Prostate gland (tissue), 2 donors: ENCODE measurements around the gene IGFBP7.

ENCODE experiments used
- CTCF ChIP-seq, 4 experiments: fragments of 200-600 bp in 2 of 4; fragments of 450-650 bp in 2 of 4; sonication (generic) in 2 of 4; IDR thresholded peaks; 1 replicate in 3 of 4; 2 replicates in 1 of 4; pipeline ENCODE4 v1.5.1; 2016 to 2019; ENCODE audit warnings: antibody characterized with exemption in 4 of 4, mild to moderate bottlenecking in 2 of 4, moderate library complexity in 2 of 4
- POLR2A ChIP-seq: fragments of 450-650 bp; IDR thresholded peaks from one replicate; pipeline ENCODE4 v1.6.1; 2016; ENCODE audit warnings: antibody characterized with exemption, mild to moderate bottlenecking
- POLR2AphosphoS5 ChIP-seq: sonication (generic); formaldehyde crosslinking; IDR thresholded peaks from one replicate; pipeline ENCODE4 v1.6.1; 2017; ENCODE audit warnings: antibody characterized with exemption

- TF ChIP-seq CTCF (IDR thresholded peaks at IDR 0.05), result no peak
- no peak for TF ChIP-seq POLR2AphosphoS5
- TF ChIP-seq POLR2A, result no peak
These were observed 36.3 kb upstream of the IGFBP7 start for GRCh38 chr4:57146444-57146843.
